GM19452 (cell line): ENCODE data around the gene F12.

Experiments
- ATAC-seq: cut with Tn5 transposase; IDR thresholded peaks from one replicate; pipeline ENCODE4 v1.9.1; 2021; ENCODE audit not compliant: unreplicated experiment

F12 gene

GRCh38 chr5:177409043-177409801 is at the start of gene F12:
Gene F12, minus strand, starts transcription at chr5:177409564. Its CDS starts 37 bp downstream, at chr5:177409527.
- no peak for ATAC-seq

- ATAC-seq: no peak
These were observed 49.6 kb upstream of the F12 start for GRCh38 chr5:177458912-177459350.

- no peak for ATAC-seq
These were observed 48.7 kb upstream of the F12 start for GRCh38 chr5:177457852-177458681.

- peak; percentile 37 for ATAC-seq
These were observed 47.9 kb upstream of the F12 start for GRCh38 chr5:177456976-177457851.

- ATAC-seq: no peak
These were observed 47.2 kb upstream of the F12 start for GRCh38 chr5:177456591-177456964.

- peak; percentile 17 for ATAC-seq
These were observed 46.6 kb upstream of the F12 start for GRCh38 chr5:177455661-177456590.

GRCh38 chr5:177455036-177455660 is 45.8 kb upstream of the F12 start:
- peak; percentile 45 for ATAC-seq

- ATAC-seq: peak; percentile 54
These were observed 45.2 kb upstream of the F12 start for GRCh38 chr5:177454397-177455035.

- peak; percentile 1 for ATAC-seq
These were observed 44.6 kb upstream of the F12 start for GRCh38 chr5:177453852-177454396.

- ATAC-seq: no peak
These were observed 43.6 kb upstream of the F12 start for GRCh38 chr5:177452688-177453638.

- ATAC-seq: no peak
These were observed 41.5 kb upstream of the F12 start for GRCh38 chr5:177450667-177451424.

GRCh38 chr5:177449140-177450061 is 40.0 kb upstream of the F12 start:
- no peak for ATAC-seq

GRCh38 chr5:177448244-177448950 is 39.0 kb upstream of the F12 start:
- no peak for ATAC-seq

GRCh38 chr5:177447611-177448243 is 38.4 kb upstream of the F12 start:
- no peak for ATAC-seq
